Ovary (tissue), 3 donors: Measurements from ENCODE around the gene ZBTB39.

Experiments
- CTCF ChIP-seq, 3 donors: fragments of 450-650 bp in 2 of 3; fragments of 200-600 bp in 1 of 3; IDR thresholded peaks; one replicate each; pipeline versions ENCODE4 v1.5.1 to v1.8.0; 2016 to 2022; ENCODE audit warnings: antibody characterized with exemption in 3 of 3, mild to moderate bottlenecking in 1 of 3
- POLR2A ChIP-seq: fragments of 450-650 bp; IDR thresholded peaks from one replicate; pipeline ENCODE4 v1.6.1; 2017; ENCODE audit warnings: antibody characterized with exemption, mild to moderate bottlenecking, moderate library complexity
- donor health status: DM: no; HTN: no; CAD: no.

DNA sequence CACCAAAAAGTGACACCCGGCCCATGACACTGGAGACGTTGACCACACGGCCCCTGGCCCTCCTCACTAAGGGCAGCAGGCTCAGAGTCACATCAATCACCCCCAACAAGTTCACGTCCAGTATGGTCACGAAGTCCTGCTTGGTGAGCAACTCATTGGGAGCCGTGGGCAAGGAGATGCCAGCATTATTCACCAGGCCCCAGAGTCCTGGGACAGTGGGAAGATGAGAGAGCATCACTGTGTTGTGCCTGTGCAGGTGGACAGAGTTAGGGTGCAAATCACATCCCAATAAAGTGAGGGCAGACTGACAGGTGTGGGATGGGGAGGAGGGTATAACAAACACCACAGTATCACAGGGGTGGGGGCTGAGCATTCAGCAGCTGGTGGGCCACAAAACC, 51.4 kb downstream of the ZBTB39 start:
- TF ChIP-seq POLR2A (no peak), CTCF (IDR thresholded peaks at IDR 0.05) (no peak)
